ENCODE data around the gene SMYD2.

DNA sequence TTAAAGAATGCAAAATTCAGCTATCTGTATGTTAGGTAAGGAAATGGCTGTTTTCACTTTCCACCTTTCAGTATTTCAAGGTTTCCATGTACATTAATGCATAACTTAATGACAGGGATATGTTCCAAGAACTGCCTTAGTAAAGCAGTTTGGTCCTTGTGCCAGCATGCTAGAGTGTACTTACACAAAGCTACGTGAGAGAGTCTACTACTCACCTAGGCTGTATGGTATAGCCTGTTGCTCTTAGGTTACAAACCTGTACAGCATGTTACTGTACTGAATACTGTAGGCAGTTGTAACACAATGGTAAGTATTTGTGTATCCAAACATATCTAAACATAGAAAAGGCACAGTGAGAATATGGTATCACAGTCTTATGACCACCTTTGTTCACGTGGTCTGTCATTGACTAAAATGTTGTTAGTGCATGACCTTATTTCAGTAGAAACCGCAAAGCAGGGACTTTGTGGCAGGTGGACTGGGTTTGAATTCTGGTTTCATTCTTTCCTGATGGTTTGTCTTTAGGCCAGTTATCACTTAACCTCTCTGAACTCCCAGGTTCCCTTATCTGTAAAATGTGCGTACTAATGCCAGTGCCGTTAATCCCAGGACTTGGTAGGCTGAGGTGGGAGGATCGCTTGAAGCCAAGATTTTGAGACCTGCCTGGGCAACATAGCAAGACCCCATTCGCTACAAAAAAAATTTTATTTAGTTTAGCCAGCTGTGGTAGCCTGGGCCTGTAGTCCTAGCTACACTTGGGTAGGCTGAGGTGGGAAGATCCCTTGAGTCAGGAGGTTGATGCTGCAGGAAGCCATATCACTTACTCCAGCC is 4.9 kb downstream of the SMYD2 start:
- no peak for TF ChIP-seq JUN (CRISPR knock-in tag; IDR thresholded peaks at IDR 0.05)
- TF ChIP-seq, protein P1, sequence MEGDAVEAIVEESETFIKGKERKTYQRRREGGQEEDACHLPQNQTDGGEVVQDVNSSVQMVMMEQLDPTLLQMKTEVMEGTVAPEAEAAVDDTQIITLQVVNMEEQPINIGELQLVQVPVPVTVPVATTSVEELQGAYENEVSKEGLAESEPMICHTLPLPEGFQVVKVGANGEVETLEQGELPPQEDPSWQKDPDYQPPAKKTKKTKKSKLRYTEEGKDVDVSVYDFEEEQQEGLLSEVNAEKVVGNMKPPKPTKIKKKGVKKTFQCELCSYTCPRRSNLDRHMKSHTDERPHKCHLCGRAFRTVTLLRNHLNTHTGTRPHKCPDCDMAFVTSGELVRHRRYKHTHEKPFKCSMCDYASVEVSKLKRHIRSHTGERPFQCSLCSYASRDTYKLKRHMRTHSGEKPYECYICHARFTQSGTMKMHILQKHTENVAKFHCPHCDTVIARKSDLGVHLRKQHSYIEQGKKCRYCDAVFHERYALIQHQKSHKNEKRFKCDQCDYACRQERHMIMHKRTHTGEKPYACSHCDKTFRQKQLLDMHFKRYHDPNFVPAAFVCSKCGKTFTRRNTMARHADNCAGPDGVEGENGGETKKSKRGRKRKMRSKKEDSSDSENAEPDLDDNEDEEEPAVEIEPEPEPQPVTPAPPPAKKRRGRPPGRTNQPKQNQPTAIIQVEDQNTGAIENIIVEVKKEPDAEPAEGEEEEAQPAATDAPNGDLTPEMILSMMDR (IDR thresholded peaks at IDR 0.05), result no peak
- TF ChIP-seq FOXP1 (CRISPR knock-in tag; IDR thresholded peaks at IDR 0.05; ENCODE audit: borderline replicate concordance), result no peak
- no peak for TF ChIP-seq TCF7 (CRISPR knock-in tag; IDR thresholded peaks at IDR 0.05; ENCODE audit: low read depth)
- TF ChIP-seq, protein P2, sequence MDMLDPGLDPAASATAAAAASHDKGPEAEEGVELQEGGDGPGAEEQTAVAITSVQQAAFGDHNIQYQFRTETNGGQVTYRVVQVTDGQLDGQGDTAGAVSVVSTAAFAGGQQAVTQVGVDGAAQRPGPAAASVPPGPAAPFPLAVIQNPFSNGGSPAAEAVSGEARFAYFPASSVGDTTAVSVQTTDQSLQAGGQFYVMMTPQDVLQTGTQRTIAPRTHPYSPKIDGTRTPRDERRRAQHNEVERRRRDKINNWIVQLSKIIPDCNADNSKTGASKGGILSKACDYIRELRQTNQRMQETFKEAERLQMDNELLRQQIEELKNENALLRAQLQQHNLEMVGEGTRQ (CRISPR knock-in tag; IDR thresholded peaks at IDR 0.05), result no peak
- TF ChIP-seq CREB1 (CRISPR knock-in tag; IDR thresholded peaks at IDR 0.05), result no peak
- TF ChIP-seq TEAD1 (CRISPR knock-in tag; IDR thresholded peaks at IDR 0.05), result no peak
- TF ChIP-seq, protein P3, sequence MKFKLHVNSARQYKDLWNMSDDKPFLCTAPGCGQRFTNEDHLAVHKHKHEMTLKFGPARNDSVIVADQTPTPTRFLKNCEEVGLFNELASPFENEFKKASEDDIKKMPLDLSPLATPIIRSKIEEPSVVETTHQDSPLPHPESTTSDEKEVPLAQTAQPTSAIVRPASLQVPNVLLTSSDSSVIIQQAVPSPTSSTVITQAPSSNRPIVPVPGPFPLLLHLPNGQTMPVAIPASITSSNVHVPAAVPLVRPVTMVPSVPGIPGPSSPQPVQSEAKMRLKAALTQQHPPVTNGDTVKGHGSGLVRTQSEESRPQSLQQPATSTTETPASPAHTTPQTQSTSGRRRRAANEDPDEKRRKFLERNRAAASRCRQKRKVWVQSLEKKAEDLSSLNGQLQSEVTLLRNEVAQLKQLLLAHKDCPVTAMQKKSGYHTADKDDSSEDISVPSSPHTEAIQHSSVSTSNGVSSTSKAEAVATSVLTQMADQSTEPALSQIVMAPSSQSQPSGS (CRISPR knock-in tag; IDR thresholded peaks at IDR 0.05; ENCODE audit: borderline replicate concordance, low read depth), result no peak
- TF ChIP-seq, protein P4, sequence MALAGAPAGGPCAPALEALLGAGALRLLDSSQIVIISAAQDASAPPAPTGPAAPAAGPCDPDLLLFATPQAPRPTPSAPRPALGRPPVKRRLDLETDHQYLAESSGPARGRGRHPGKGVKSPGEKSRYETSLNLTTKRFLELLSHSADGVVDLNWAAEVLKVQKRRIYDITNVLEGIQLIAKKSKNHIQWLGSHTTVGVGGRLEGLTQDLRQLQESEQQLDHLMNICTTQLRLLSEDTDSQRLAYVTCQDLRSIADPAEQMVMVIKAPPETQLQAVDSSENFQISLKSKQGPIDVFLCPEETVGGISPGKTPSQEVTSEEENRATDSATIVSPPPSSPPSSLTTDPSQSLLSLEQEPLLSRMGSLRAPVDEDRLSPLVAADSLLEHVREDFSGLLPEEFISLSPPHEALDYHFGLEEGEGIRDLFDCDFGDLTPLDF (CRISPR knock-in tag; IDR thresholded peaks at IDR 0.05), result no peak
- TF ChIP-seq ZNF416 (CRISPR knock-in tag; IDR thresholded peaks at IDR 0.05), result no peak
- no peak for TF ChIP-seq EMX1 (CRISPR knock-in tag; IDR thresholded peaks at IDR 0.05)
- TF ChIP-seq, protein P5, sequence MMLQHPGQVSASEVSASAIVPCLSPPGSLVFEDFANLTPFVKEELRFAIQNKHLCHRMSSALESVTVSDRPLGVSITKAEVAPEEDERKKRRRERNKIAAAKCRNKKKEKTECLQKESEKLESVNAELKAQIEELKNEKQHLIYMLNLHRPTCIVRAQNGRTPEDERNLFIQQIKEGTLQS (CRISPR knock-in tag; conservative IDR thresholded peaks at IDR 0.05), result no peak
- no peak for TF ChIP-seq TEAD4 (CRISPR knock-in tag; IDR thresholded peaks at IDR 0.05)
